Fibroblast of lung (primary cell): Measurements from ENCODE around the gene PSMB11. TPM values are rescaled to one million over a fixed set of nuclear protein-coding genes. Genes with fewer than 3 reads are reported as not detected.

Source experiments
- DNase-seq, 2 donors: peaks; one replicate each; pipeline versions ENCODE4 v3.0.0 to v3.0.0-alpha.2; 2010; ENCODE audit warnings: low read depth in 2 of 2
- H2AFZ ChIP-seq: 2 replicates; pipeline ENCODE4 v1.5.1; 2012; ENCODE audit warnings: low read length, control low read depth, inconsistent platforms
- H3K27ac ChIP-seq: 2 replicates; pipeline ENCODE4 v1.5.1; 2011; ENCODE audit warnings: low read length, control low read depth; ENCODE audit not compliant: insufficient read depth
- H3K27me3 ChIP-seq: 2 replicates; pipeline ENCODE4 v1.5.1; 2011; ENCODE audit warnings: mild to moderate bottlenecking, low read length; ENCODE audit not compliant: control insufficient read depth, insufficient read depth
- H3K36me3 ChIP-seq: 2 replicates; pipeline ENCODE4 v1.5.1; 2011; ENCODE audit warnings: low read length; ENCODE audit not compliant: control insufficient read depth, insufficient read depth
- H3K4me1 ChIP-seq: 2 replicates; pipeline ENCODE4 v1.5.1; 2011; ENCODE audit warnings: low read length; ENCODE audit not compliant: control insufficient read depth, insufficient read depth; ENCODE audit errors: extremely low read depth
- H3K4me2 ChIP-seq: 2 replicates; pipeline ENCODE4 v1.5.1; 2011; ENCODE audit warnings: low read length, control low read depth; ENCODE audit not compliant: insufficient read depth; ENCODE audit errors: extremely low read depth
- H3K4me3 ChIP-seq, 4 experiments: fragments of 200-600 bp in 1 of 4; sonication (generic) in 1 of 4; replicated peaks in 1 of 4; 2 replicates each; pipeline ENCODE4 v1.5.1; 2011 to 2016; ENCODE audit warnings: low read length in 4 of 4, low read depth in 3 of 4, mild to moderate bottlenecking in 3 of 4, control low read depth in 2 of 4, inconsistent platforms in 1 of 4, mixed read lengths in 1 of 4; ENCODE audit not compliant: insufficient read depth in 1 of 4; ENCODE audit errors: control extremely low read depth in 1 of 4
- H3K79me2 ChIP-seq: 2 replicates; pipeline ENCODE4 v1.5.1; 2012; ENCODE audit warnings: mild to moderate bottlenecking, low read length, inconsistent platforms; ENCODE audit not compliant: control insufficient read depth, insufficient read depth
- H3K9ac ChIP-seq: 2 replicates; pipeline ENCODE4 v1.5.1; 2011; ENCODE audit warnings: mild to moderate bottlenecking, low read length, control low read depth; ENCODE audit not compliant: insufficient read depth
- H3K9me3 ChIP-seq: 2 replicates; pipeline ENCODE4 v1.5.1; 2012; ENCODE audit warnings: low read depth, low read length; ENCODE audit not compliant: control insufficient read depth, insufficient read depth
- H4K20me1 ChIP-seq: 2 replicates; pipeline ENCODE4 v1.5.1; 2011; ENCODE audit warnings: low read length; ENCODE audit not compliant: control insufficient read depth, insufficient read depth; ENCODE audit errors: extremely low read depth
- EZH2 ChIP-seq: IDR thresholded peaks from 2 replicates; pipeline ENCODE4 v1.5.1; 2012; ENCODE audit warnings: low read length, control low read depth, mild to moderate bottlenecking; ENCODE audit errors: missing control alignments
- polyA plus RNA-seq, 2 donors: library from polyadenylated mRNA; depleted of rRNA in 1 of 2; stranded (reverse) in 1 of 2; unstranded in 1 of 2; fragments of >200 nt; gene quantifications; 2 replicates each; pipeline ENCODE4 v1.2.1, GENCODE V29; 2011 to 2012; ENCODE audit warnings: missing spikeins in 1 of 2
- total RNA-seq: library from RNA; depleted of rRNA; stranded (reverse); fragments of >200 nt; gene quantifications from 2 replicates; pipeline ENCODE4 v1.2.1, GENCODE V29; 2014
- TF ChIP-seq, protein P1 (sequence below), 2 donors: IDR thresholded peaks in 1 of 2; conservative IDR thresholded peaks in 1 of 2; 1 replicate in 1 of 2; 2 replicates in 1 of 2; pipeline ENCODE4 v1.5.1; 2011 to 2012; ENCODE audit warnings: low read length in 2 of 2, control low read depth in 1 of 2, inconsistent platforms in 1 of 2, low read depth in 1 of 2, mild to moderate bottlenecking in 1 of 2

Gene PSMB11
- total and polyA plus RNA-seq, 2 donors (not counting 1 experiment from before 2014, with no cell fraction given), result under 0.01 TPM; not detected in 1

DNA sequence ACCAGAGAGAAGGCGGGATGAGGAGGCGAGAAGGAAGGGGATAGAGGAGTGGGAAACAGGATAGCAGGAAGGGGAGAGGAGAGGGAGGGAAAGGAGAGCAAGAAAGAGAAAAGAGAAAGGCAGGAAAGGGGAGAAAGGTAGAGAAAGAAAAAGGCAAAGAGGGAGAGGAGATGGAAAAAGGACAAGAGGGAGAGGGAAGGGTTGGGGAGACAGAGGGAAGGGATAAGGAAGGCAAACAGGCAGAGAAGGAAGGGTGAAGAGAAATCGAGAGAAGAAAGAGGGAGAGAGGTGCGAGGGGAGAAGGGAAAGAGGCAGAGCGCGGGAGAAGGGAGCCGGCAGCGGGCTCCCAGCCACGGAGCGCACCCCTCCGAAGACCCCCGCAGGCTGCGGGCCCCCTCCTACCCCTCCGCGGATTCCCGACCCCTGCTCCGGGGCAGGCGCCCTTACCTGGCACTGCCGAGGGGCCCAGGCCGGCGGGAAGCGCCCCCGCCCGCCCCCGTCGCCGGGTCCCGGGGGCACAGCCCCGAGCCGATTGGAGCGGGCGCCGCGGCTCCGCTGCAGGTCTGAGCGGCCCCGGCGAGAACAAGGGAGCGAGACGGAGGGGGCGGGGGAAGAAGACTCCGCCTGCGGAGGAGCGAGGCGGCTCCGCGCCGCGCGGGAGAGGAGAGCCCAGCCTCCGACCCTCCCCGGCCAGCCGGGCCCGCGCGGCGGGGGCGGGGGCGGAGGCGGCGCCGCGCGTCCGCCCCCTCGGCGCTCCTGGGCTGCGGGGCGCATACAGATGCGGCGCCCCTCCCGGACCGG, 15.1 kb downstream of the PSMB11 start, which contains the start of gene CDH24:
CDH24 (minus strand) TSS at position 565 of the 801 bp plus-strand sequence. CDS start 1,787 bp downstream, outside the sequence.
- DNase-seq, result peak; percentile 58 to 64
- no peak within 1 kb of the TSS for H2AFZ ChIP-seq
- H3K4me2 ChIP-seq, result peak within 1 kb of the TSS; percentile 87
- TF ChIP-seq, protein P1, sequence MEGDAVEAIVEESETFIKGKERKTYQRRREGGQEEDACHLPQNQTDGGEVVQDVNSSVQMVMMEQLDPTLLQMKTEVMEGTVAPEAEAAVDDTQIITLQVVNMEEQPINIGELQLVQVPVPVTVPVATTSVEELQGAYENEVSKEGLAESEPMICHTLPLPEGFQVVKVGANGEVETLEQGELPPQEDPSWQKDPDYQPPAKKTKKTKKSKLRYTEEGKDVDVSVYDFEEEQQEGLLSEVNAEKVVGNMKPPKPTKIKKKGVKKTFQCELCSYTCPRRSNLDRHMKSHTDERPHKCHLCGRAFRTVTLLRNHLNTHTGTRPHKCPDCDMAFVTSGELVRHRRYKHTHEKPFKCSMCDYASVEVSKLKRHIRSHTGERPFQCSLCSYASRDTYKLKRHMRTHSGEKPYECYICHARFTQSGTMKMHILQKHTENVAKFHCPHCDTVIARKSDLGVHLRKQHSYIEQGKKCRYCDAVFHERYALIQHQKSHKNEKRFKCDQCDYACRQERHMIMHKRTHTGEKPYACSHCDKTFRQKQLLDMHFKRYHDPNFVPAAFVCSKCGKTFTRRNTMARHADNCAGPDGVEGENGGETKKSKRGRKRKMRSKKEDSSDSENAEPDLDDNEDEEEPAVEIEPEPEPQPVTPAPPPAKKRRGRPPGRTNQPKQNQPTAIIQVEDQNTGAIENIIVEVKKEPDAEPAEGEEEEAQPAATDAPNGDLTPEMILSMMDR (conservative IDR thresholded peaks at IDR 0.05 in 1 of 2, IDR thresholded peaks at IDR 0.05 in 1 of 2; ENCODE audit: low read depth in 1 of 2, low read length in 2 of 2), result no peak
- no peak for TF ChIP-seq EZH2
- peak within 1 kb of the TSS; percentile 65 for H3K9ac ChIP-seq
- peaks cover 22% of the 10 kb centered on the region for H3K36me3 ChIP-seq
- H3K4me1 ChIP-seq, result peaks cover 16% of the 10 kb centered on the region
- H3K27me3 ChIP-seq, result no peaks in the 10 kb centered on the region
- peak within 1 kb of the TSS; percentile 53 to 63 (median 56) for H3K4me3 ChIP-seq
- peaks cover 6% of the 10 kb centered on the region for H3K79me2 ChIP-seq
- no peaks in the 10 kb centered on the region for H4K20me1 ChIP-seq
- peak within 1 kb of the TSS; percentile 45 for H3K27ac ChIP-seq
- H3K9me3 ChIP-seq, result no peaks in the 10 kb centered on the region

DNA sequence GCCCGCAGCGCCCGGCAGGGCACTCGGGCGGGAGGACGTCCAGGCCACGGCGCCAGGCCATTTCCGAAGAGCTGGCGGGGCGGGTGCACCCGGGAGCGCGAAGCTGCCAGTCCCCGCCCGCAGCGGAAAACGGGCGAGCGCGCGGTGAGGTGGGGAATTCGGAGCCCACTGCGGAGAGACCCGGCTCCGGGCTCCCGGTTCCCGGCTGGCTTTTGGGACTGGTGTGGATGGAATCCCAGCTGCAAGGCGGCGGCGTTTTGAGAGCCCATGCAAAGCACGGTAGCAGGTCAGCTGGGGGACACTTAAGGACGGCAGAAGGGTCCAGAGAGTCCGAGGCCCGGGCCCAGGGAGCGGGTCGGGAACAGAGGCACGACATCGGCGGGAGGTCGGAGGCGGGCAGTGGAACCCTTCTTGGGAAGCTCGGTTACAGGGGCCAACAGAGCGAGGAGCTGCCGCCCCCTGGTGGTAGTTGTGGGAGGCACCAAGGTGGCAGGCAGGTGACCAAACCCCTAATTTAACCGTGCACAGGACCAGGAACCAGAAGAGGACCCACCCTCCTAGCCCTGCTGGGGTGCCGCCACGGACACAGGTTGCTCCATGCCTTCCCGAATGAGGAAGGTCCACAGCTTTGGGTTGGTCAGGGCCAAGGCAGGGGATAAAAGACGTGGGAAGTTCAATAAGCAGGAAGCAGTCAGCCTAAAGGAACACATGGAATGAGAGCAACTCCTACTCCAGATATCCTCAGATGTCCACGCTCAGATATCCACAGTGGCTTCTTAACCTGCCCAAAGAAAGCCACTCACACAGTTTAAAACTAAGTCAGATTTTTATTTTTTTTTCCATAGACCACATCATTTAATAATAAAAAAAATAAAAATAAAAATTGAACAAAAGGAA, 16.0 kb downstream of the PSMB11 start:
- Histone ChIP-seq H3K27ac (peak overlapping the region; percentile 45), H2AFZ (no peak overlapping the region), H3K27me3 (no peaks in the 10 kb centered on the region), H3K4me3 (peak overlapping the region; percentile 38 to 63 (median 52)), H3K4me2 (peak overlapping the region; percentile 87), H3K9me3 (no peaks in the 10 kb centered on the region), H4K20me1 (no peaks in the 10 kb centered on the region), H3K36me3 (peaks cover 25% of the 10 kb centered on the region), H3K79me2 (peaks cover 6% of the 10 kb centered on the region), H3K9ac (peak overlapping the region; percentile 46), H3K4me1 (peaks cover 24% of the 10 kb centered on the region)
- DNase-seq, result peak; percentile 73 to 81
- TF ChIP-seq EZH2, result no peak
- TF ChIP-seq, protein P1 (conservative IDR thresholded peaks at IDR 0.05 in 1 of 2, IDR thresholded peaks at IDR 0.05 in 1 of 2; ENCODE audit: low read depth in 1 of 2, low read length in 2 of 2), result peak; percentile 90 to 92
